Caco-2 (cell line): ENCODE results near the gene COLEC12. TPM values are rescaled to one million over a fixed set of nuclear protein-coding genes. Genes with fewer than 3 reads are reported as not detected.

Experiments
- BruUV-seq: library from RNA; stranded (reverse); fragments of 400-500 nt; replicated peaks from 2 replicates; lab custom pipeline; 2021; lab: Mats Ljungman, UMichigan
- CTCF ChIA-PET: fragments of 300-600 bp; sonication (Branson Sonifier 250); formaldehyde crosslinking; loops from one replicate; lab custom pipeline; 2022; ENCODE audit warnings: antibody characterized with exemption; lab: Charles Lee
- POLR2A ChIA-PET: fragments of 300-600 bp; sonication (Branson Sonifier 250); formaldehyde crosslinking; loops from one replicate; lab custom pipeline; 2022; ENCODE audit warnings: antibody characterized with exemption; lab: Charles Lee
- DNase-seq, 2 experiments: peaks; one replicate each; pipeline versions ENCODE4 v3.0.0 to v3.0.0-alpha.2; 2020 to 2022
- H3K27me3 ChIP-seq: replicated peaks from 2 replicates; pipeline ENCODE4 v1.6.0; 2011; ENCODE audit warnings: low read length; ENCODE audit not compliant: control insufficient read depth, insufficient read depth
- H3K36me3 ChIP-seq: 2 replicates; pipeline ENCODE4 v1.5.1; 2011; ENCODE audit warnings: low read length; ENCODE audit not compliant: control insufficient read depth, insufficient read depth
- H3K4me1 ChIP-seq: fragments of 250-450 bp; sonication (Bioruptor Pico); 2 replicates; pipeline ENCODE4 v1.5.1; 2020; ENCODE audit warnings: mild to moderate bottlenecking
- H3K4me3 ChIP-seq: 2 replicates; pipeline ENCODE4 v1.5.1; 2011; ENCODE audit warnings: low read depth, mild to moderate bottlenecking, control low read depth, low read length
- H3K9me3 ChIP-seq: fragments of 250-450 bp; sonication (Bioruptor Pico); 2 replicates; pipeline ENCODE4 v1.5.1; 2020; ENCODE audit warnings: mild to moderate bottlenecking, moderate library complexity
- H3K27ac Mint-ChIP-seq: one replicate; pipeline ENCODE4 v1.8.0; 2022; ENCODE audit warnings: mixed read lengths; ENCODE audit not compliant: unreplicated experiment
- H3K27me3 Mint-ChIP-seq: one replicate; pipeline ENCODE4 v1.8.0; 2022; ENCODE audit warnings: mixed read lengths; ENCODE audit not compliant: insufficient read depth, unreplicated experiment
- H3K36me3 Mint-ChIP-seq: one replicate; pipeline ENCODE4 v1.8.0; 2022; ENCODE audit warnings: mild to moderate bottlenecking, mixed read lengths; ENCODE audit not compliant: insufficient read depth, unreplicated experiment
- H3K4me1 Mint-ChIP-seq: one replicate; pipeline ENCODE4 v1.8.0; 2022; ENCODE audit warnings: low read depth, mixed read lengths; ENCODE audit not compliant: unreplicated experiment
- H3K4me3 Mint-ChIP-seq: one replicate; pipeline ENCODE4 v1.8.0; 2022; ENCODE audit warnings: mild to moderate bottlenecking, moderate library complexity, mixed read lengths; ENCODE audit not compliant: unreplicated experiment
- H3K9me3 Mint-ChIP-seq: one replicate; pipeline ENCODE4 v1.8.0; 2022; ENCODE audit warnings: mixed read lengths; ENCODE audit not compliant: unreplicated experiment
- CTCF ChIP-seq, 2 experiments: fragments of 200-600 bp in 1 of 2; IDR thresholded peaks; 1 replicate in 1 of 2; 2 replicates in 1 of 2; pipeline versions ENCODE4 v1.5.1 to v1.8.0; 2011 to 2022; ENCODE audit warnings: antibody characterized with exemption in 1 of 2, control low read depth in 1 of 2, inconsistent platforms in 1 of 2, low read depth in 1 of 2, low read length in 1 of 2, mild to moderate bottlenecking in 1 of 2, moderate library complexity in 1 of 2; ENCODE audit not compliant: insufficient read depth in 1 of 2, severe bottlenecking in 1 of 2, unreplicated experiment in 1 of 2
- intact Hi-C: fragments of 100-400 bp; cut with micrococcal nuclease; formaldehyde crosslinking; loops from one replicate; pipeline ENCODE4 v1.10.0; 2022; ENCODE audit not compliant: unreplicated experiment
- total RNA-seq: library from RNA; stranded (reverse); gene quantifications from 2 replicates; pipeline ENCODE4 v1.2.3, GENCODE V29; 2022

Gene COLEC12
- total RNA-seq, 1 experiment from 2014 or later = 0.09 TPM

- no peak overlapping the region for H3K4me3 ChIP-seq
- intact Hi-C loops = no loop called here
- no peaks in the 10 kb centered on the region for H3K36me3 ChIP-seq
- no peak for TF ChIP-seq CTCF (IDR thresholded peaks at IDR 0.05; ENCODE audit: insufficient read depth in 1 of 2, low read depth in 1 of 2, low read length in 1 of 2, severe bottlenecking in 1 of 2, unreplicated experiment in 1 of 2)
- Mint-ChIP-seq H3K36me3 (no peaks in the 10 kb centered on the region), H3K9me3 (no peaks in the 10 kb centered on the region), H3K27me3 (no peaks in the 10 kb centered on the region), H3K4me1 (no peaks in the 10 kb centered on the region), H3K4me3 (no peak overlapping the region), H3K27ac (no peak overlapping the region)
- POLR2A ChIA-PET = no interaction called here
- no peaks in the 10 kb centered on the region for H3K27me3 ChIP-seq
- H3K4me1 ChIP-seq = no peaks in the 10 kb centered on the region
- no TSS peak for BruUV-seq
- DNase-seq = no peak
- H3K9me3 ChIP-seq = no peaks in the 10 kb centered on the region
- CTCF ChIA-PET = no interaction called here
Measured at GRCh38 chr18:373780-374179, 126.7 kb downstream of the COLEC12 start.

- Histone ChIP-seq H3K4me3 (no peak overlapping the region), H3K27me3 (no peaks in the 10 kb centered on the region), H3K4me1 (no peaks in the 10 kb centered on the region; the same call in 1 of the 2 replicates), H3K9me3 (no peaks in the 10 kb centered on the region), H3K36me3 (no peaks in the 10 kb centered on the region)
- ChIA-PET CTCF (no interaction called here), POLR2A (no interaction called here)
- TF ChIP-seq CTCF (IDR thresholded peaks at IDR 0.05; ENCODE audit: insufficient read depth in 1 of 2, low read depth in 1 of 2, low read length in 1 of 2, severe bottlenecking in 1 of 2, unreplicated experiment in 1 of 2) = no peak
- BruUV-seq = no TSS peak
- Mint-ChIP-seq H3K27ac (no peak overlapping the region), H3K4me1 (peaks cover 1% of the 10 kb centered on the region), H3K4me3 (no peak overlapping the region), H3K9me3 (no peaks in the 10 kb centered on the region), H3K36me3 (no peaks in the 10 kb centered on the region), H3K27me3 (no peaks in the 10 kb centered on the region)
- DNase-seq = no peak
- intact Hi-C loops = no loop called here
Measured at GRCh38 chr18:371609-371982, 128.9 kb downstream of the COLEC12 start.

- no peaks in the 10 kb centered on the region for H3K27me3 Mint-ChIP-seq
- CTCF ChIA-PET = no interaction called here
- no peaks in the 10 kb centered on the region for H3K36me3 Mint-ChIP-seq
- H3K4me1 ChIP-seq = no peaks in the 10 kb centered on the region; the same call in 1 of the 2 replicates
- H3K9me3 ChIP-seq = no peaks in the 10 kb centered on the region
- H3K36me3 ChIP-seq = no peaks in the 10 kb centered on the region
- intact Hi-C loops = no loop called here
- DNase-seq = no peak
- no peaks in the 10 kb centered on the region for H3K27me3 ChIP-seq
- H3K4me3 Mint-ChIP-seq = no peak overlapping the region
- no peaks in the 10 kb centered on the region for H3K9me3 Mint-ChIP-seq
- H3K4me1 Mint-ChIP-seq = peaks cover 8% of the 10 kb centered on the region
- H3K4me3 ChIP-seq = no peak overlapping the region
- BruUV-seq = no TSS peak
- H3K27ac Mint-ChIP-seq = no peak overlapping the region
- no peak for TF ChIP-seq CTCF (IDR thresholded peaks at IDR 0.05; ENCODE audit: insufficient read depth in 1 of 2, low read depth in 1 of 2, low read length in 1 of 2, severe bottlenecking in 1 of 2, unreplicated experiment in 1 of 2)
- POLR2A ChIA-PET = no interaction called here
Measured at GRCh38 chr18:370751-371608, 129.5 kb downstream of the COLEC12 start.
